Keratinocyte (primary cell): Measurements from ENCODE around the gene NRARP. TPM values are rescaled to one million over a fixed set of nuclear protein-coding genes. Genes with fewer than 3 reads are reported as not detected.

ENCODE experiments used
- DNase-seq: peaks from one replicate; pipeline ENCODE4 v3.0.0-alpha.2; 2011; ENCODE audit warnings: low read depth, missing footprints, low spot score
- FAIRE-seq: peaks from 2 replicates; lab custom pipeline; 2011; peaks lifted over from hg19 to GRCh38; lab: Jason Lieb, UNC
- H2AFZ ChIP-seq: 2 replicates; pipeline ENCODE4 v1.6.0; 2012; ENCODE audit warnings: low read length, control low read depth, inconsistent platforms; ENCODE audit not compliant: control insufficient read depth
- H3K27ac ChIP-seq: 2 replicates; pipeline ENCODE4 v1.5.1; 2011; ENCODE audit warnings: low read length; ENCODE audit not compliant: control insufficient read depth, insufficient read depth
- H3K27me3 ChIP-seq: 3 replicates; pipeline ENCODE4 v1.6.0; 2011; ENCODE audit warnings: low read length; ENCODE audit not compliant: control insufficient read depth, insufficient read depth; ENCODE audit errors: extremely low read depth
- H3K36me3 ChIP-seq, 2 experiments: 2 replicates in 1 of 2; 3 replicates in 1 of 2; pipeline ENCODE4 v1.5.1; 2011; ENCODE audit warnings: low read length in 2 of 2, mild to moderate bottlenecking in 1 of 2; ENCODE audit not compliant: control insufficient read depth in 2 of 2, insufficient read depth in 2 of 2; ENCODE audit errors: extremely low read depth in 1 of 2
- H3K4me1 ChIP-seq: 3 replicates; pipeline ENCODE4 v1.5.1; 2011; ENCODE audit warnings: low read length; ENCODE audit not compliant: control insufficient read depth, insufficient read depth; ENCODE audit errors: extremely low read depth
- H3K4me2 ChIP-seq: 3 replicates; pipeline ENCODE4 v1.6.0; 2011; ENCODE audit warnings: low read depth, low read length; ENCODE audit not compliant: control insufficient read depth, insufficient read depth; ENCODE audit errors: extremely low read depth
- H3K4me3 ChIP-seq, 3 experiments: fragments of 200-600 bp in 1 of 3; sonication (generic) in 1 of 3; 2 replicates in 2 of 3; 3 replicates in 1 of 3; pipeline ENCODE4 v1.5.1; 2011 to 2016; ENCODE audit warnings: low read length in 3 of 3, mild to moderate bottlenecking in 3 of 3, control low read depth in 2 of 3, inconsistent platforms in 1 of 3, low read depth in 1 of 3, mixed read lengths in 1 of 3, mixed run types in 1 of 3, moderate library complexity in 1 of 3; ENCODE audit not compliant: control insufficient read depth in 2 of 3, insufficient read depth in 2 of 3; ENCODE audit errors: extremely low read depth in 1 of 3
- H3K79me2 ChIP-seq: 2 replicates; pipeline ENCODE4 v1.6.0; 2012; ENCODE audit warnings: low read length; ENCODE audit not compliant: control insufficient read depth, insufficient read depth
- H3K9ac ChIP-seq: 3 replicates; pipeline ENCODE4 v1.6.0; 2011; ENCODE audit warnings: low read length; ENCODE audit not compliant: control insufficient read depth, insufficient read depth; ENCODE audit errors: extremely low read depth
- H3K9me1 ChIP-seq: 3 replicates; pipeline ENCODE4 v1.6.0; 2011; ENCODE audit warnings: low read length; ENCODE audit not compliant: control insufficient read depth, insufficient read depth; ENCODE audit errors: extremely low read depth
- H3K9me3 ChIP-seq: 2 replicates; pipeline ENCODE4 v1.5.1; 2012; ENCODE audit warnings: low read depth, low read length; ENCODE audit not compliant: control insufficient read depth
- H4K20me1 ChIP-seq: 3 replicates; pipeline ENCODE4 v1.6.0; 2011; ENCODE audit warnings: low read length; ENCODE audit not compliant: control insufficient read depth, insufficient read depth; ENCODE audit errors: extremely low read depth
- CTCF ChIP-seq, 3 experiments: IDR thresholded peaks in 1 of 3; conservative IDR thresholded peaks in 1 of 3; optimal IDR thresholded peaks in 1 of 3; 2 replicates in 2 of 3; 3 replicates in 1 of 3; pipeline versions ENCODE3 to v1.5.1; 2011; ENCODE audit warnings: low read length in 3 of 3, mild to moderate bottlenecking in 3 of 3, moderate library complexity in 2 of 3, control low read depth in 1 of 3, inconsistent platforms in 1 of 3; ENCODE audit not compliant: insufficient read depth in 2 of 3; ENCODE audit errors: extremely low read depth in 1 of 3
- EZH2 ChIP-seq: IDR thresholded peaks from one replicate; pipeline ENCODE4 v1.6.1; 2012; ENCODE audit warnings: inconsistent platforms, mild to moderate bottlenecking, low read length, moderate library complexity
- dilution Hi-C: fragments of 300-500 bp; cut with MboI; formaldehyde crosslinking; loops from one replicate; pipeline ENCODE4 v1.7.0; 2020; ENCODE audit warnings: low sequenced_read_pairs; ENCODE audit not compliant: extremely low pct_ligation_motif_present
- polyA plus RNA-seq, 5 experiments: library from polyadenylated mRNA; depleted of rRNA in 3 of 5; stranded (reverse) in 3 of 5; stranded (forward) in 1 of 5; unstranded in 1 of 5; fragments of >200 nt; gene quantifications; 1 replicate in 1 of 5; 2 replicates in 3 of 5; 3 replicates in 1 of 5; pipeline versions ENCODE4 v1.2.1 to v1.2.3, GENCODE V29; 2011 to 2012; ENCODE audit warnings: missing spikeins in 2 of 5, low read depth in 1 of 5, low replicate concordance in 1 of 5

Gene NRARP
- polyA plus RNA-seq, 1 donor (not counting 4 experiments of a cell fraction or from before 2014, with no cell fraction given), result 2.4 TPM

GRCh38 chr9:137263506-137263905 is 38.6 kb downstream of the NRARP start:
- Histone ChIP-seq H3K79me2 (peaks cover 6% of the 10 kb centered on the region), H3K4me3 (no peak overlapping the region), H3K27me3 (no peaks in the 10 kb centered on the region), H3K36me3 (peaks cover 20 to 35% of the 10 kb centered on the region in 2 experiments), H4K20me1 (no peaks in the 10 kb centered on the region), H3K9ac (no peak overlapping the region), H2AFZ (no peak overlapping the region), H3K4me1 (no peaks in the 10 kb centered on the region), H3K9me3 (no peaks in the 10 kb centered on the region), H3K4me2 (no peak overlapping the region), H3K27ac (no peak overlapping the region), H3K9me1 (no peaks in the 10 kb centered on the region)
- no peak for TF ChIP-seq CTCF (optimal IDR thresholded peaks at IDR 0.05 in 1 of 3, IDR thresholded peaks at IDR 0.05 in 1 of 3, conservative IDR thresholded peaks at IDR 0.05 in 1 of 3; ENCODE audit: extremely low read depth in 1 of 3, insufficient read depth in 2 of 3, low read length in 3 of 3)
- no peak for TF ChIP-seq EZH2
- DNase-seq (no peak), FAIRE-seq (no peak)
- dilution Hi-C loops, result no loop called here

- FAIRE-seq (no peak), DNase-seq (no peak)
- no peak overlapping the region for H3K4me2 ChIP-seq
- no peak overlapping the region for H3K4me3 ChIP-seq
- no peaks in the 10 kb centered on the region for H3K4me1 ChIP-seq
- dilution Hi-C loops, result no loop called here
- H3K27ac ChIP-seq, result no peak overlapping the region
- peaks cover 8% of the 10 kb centered on the region for H3K79me2 ChIP-seq
- no peak overlapping the region for H3K9ac ChIP-seq
- no peak for TF ChIP-seq EZH2
- no peak for TF ChIP-seq CTCF (optimal IDR thresholded peaks at IDR 0.05 in 1 of 3, IDR thresholded peaks at IDR 0.05 in 1 of 3, conservative IDR thresholded peaks at IDR 0.05 in 1 of 3; ENCODE audit: extremely low read depth in 1 of 3, insufficient read depth in 2 of 3, low read length in 3 of 3)
- H3K9me3 ChIP-seq, result no peaks in the 10 kb centered on the region
- no peaks in the 10 kb centered on the region for H3K27me3 ChIP-seq
- no peaks in the 10 kb centered on the region for H3K9me1 ChIP-seq
- peaks cover 23 to 34% of the 10 kb centered on the region in 2 experiments for H3K36me3 ChIP-seq
- H4K20me1 ChIP-seq, result no peaks in the 10 kb centered on the region
- no peak overlapping the region for H2AFZ ChIP-seq
Measured at GRCh38 chr9:137262909-137263285, 39.2 kb downstream of the NRARP start.
